Activated CD4-positive, alpha-beta T cell treated with anti-CD3 and anti-CD28 coated beads for 36 hours (primary cell): Measurements from ENCODE around the gene NALCN. TPM values are rescaled to one million over a fixed set of nuclear protein-coding genes. Genes with fewer than 3 reads are reported as not detected.
A peak's percentile ranks its signal among the peaks of the same experiment; 100 is the strongest.

Experiments
- ATAC-seq: fragments of 200-7000 bp; cut with Tn5 transposase; one replicate; pipeline ENCODE4 v1.10.0; 2021; ENCODE audit warnings: mild to moderate bottlenecking, moderate library complexity
- CTCF ChIA-PET: fragments of 350-600 bp; sonication (Branson Sonifier 250); formaldehyde crosslinking; loops from one replicate; lab custom pipeline; 2021; ENCODE audit warnings: antibody characterized with exemption; lab: Charles Lee
- POLR2A ChIA-PET: fragments of 350-600 bp; sonication (Branson Sonifier 250); formaldehyde crosslinking; loops from one replicate; lab custom pipeline; 2021; ENCODE audit warnings: antibody characterized with exemption, inconsistent platforms; lab: Charles Lee
- DNase-seq: peaks from one replicate; pipeline ENCODE4 v3.0.0-alpha.2; 2020
- H3K27ac Mint-ChIP-seq: one replicate; pipeline ENCODE4 v1.8.0; 2021; ENCODE audit warnings: mixed read lengths
- H3K27me3 Mint-ChIP-seq: one replicate; pipeline ENCODE4 v1.8.0; 2021; ENCODE audit warnings: mixed read lengths
- H3K36me3 Mint-ChIP-seq: one replicate; pipeline ENCODE4 v1.8.0; 2021; ENCODE audit warnings: low read depth, mixed read lengths
- H3K4me1 Mint-ChIP-seq: one replicate; pipeline ENCODE4 v1.8.0; 2021; ENCODE audit warnings: mixed read lengths
- H3K4me3 Mint-ChIP-seq: one replicate; pipeline ENCODE4 v1.8.0; 2021; ENCODE audit warnings: mild to moderate bottlenecking, moderate library complexity, mixed read lengths
- H3K9me3 Mint-ChIP-seq: one replicate; pipeline ENCODE4 v1.8.0; 2021; ENCODE audit warnings: low read depth, mixed read lengths
- intact Hi-C, 2 experiments: fragments of 100-400 bp; cut with DNase I in 1 of 2; cut with micrococcal nuclease in 1 of 2; formaldehyde crosslinking; loops; one replicate each; pipeline versions ENCODE4 v1.14.2 to v1.15.1; 2022 to 2024; cut with DNase I, micrococcal nuclease
- total RNA-seq, 2 experiments: library from RNA; stranded (reverse); gene quantifications; one replicate each; pipeline ENCODE4 v1.2.3, GENCODE V29; 2021

The NALCN gene
- total RNA-seq, 2 experiments from 2014 or later = not detected

DNA sequence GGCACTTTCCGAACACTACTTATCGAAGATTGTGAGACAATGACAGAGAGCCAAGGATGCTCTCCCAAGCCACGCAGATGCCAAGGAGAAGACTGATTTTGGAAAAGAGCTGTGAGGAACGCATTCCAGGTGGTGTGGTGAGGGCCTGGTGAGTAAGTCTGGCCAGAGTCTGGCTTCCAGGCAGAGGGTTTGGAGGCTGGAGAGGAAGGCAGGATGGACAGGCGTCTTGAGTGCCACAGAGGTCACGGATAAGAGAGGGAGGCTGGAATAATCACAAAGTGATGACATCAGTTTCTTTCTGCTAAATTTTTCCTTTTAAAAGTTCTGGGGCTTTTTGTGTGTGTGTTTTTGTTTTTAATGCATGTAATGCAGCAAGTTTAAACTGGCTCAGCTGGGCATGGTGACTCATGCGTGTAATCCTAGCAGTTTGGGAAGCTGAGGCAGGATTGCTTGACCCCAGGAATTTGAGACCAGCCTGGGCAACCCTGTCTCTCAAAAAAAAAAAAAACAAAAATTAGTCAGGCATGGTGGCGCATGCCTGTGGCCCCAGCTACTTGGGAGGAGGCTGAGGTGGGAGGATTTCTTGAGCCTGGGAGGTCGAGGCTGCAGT lies 235.1 kb downstream of the NALCN start:
- ChIA-PET CTCF (no interaction called here), POLR2A (no interaction called here)
- no peak overlapping the region for H3K4me3 Mint-ChIP-seq
- H3K9me3 Mint-ChIP-seq = no peaks in the 10 kb centered on the region
- DNase-seq (no peak), ATAC-seq (no peak)
- H3K4me1 Mint-ChIP-seq = no peaks in the 10 kb centered on the region
- no peak overlapping the region for H3K27ac Mint-ChIP-seq
- peaks cover 2% of the 10 kb centered on the region for H3K27me3 Mint-ChIP-seq
- intact Hi-C loops = no loop called here
- H3K36me3 Mint-ChIP-seq = no peaks in the 10 kb centered on the region

DNA sequence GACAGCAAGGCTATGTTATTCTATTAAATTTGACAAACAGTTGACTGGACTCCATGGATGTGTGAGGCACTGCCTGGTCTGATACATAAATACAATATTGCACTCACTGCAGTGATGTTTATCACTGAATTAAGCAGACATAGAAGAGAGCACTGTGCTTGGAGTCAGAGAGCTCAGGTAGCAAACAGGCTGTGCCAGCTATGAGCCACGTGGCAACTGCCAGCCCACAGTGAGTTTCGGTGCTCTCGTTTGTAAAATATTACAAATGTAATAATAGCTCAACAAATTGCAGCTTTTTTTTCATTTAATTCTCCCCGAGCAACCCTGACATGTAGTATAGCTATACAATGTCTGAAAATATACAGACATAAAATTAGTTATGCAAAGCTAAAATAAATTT lies 237.3 kb downstream of the NALCN start:
- ATAC-seq (no peak), DNase-seq (no peak)
- POLR2A ChIA-PET = no interaction called here
- no peaks in the 10 kb centered on the region for H3K36me3 Mint-ChIP-seq
- H3K4me3 Mint-ChIP-seq = no peak overlapping the region
- H3K27me3 Mint-ChIP-seq = no peaks in the 10 kb centered on the region
- no peaks in the 10 kb centered on the region for H3K4me1 Mint-ChIP-seq
- H3K9me3 Mint-ChIP-seq = no peaks in the 10 kb centered on the region
- CTCF ChIA-PET = interaction anchor here (0.7 to 1.7 kb wide), 4 partner anchors 9 to 432 kb away, joined by 3 to 4 read pairs (median 3); no protein-coding TSS in a partner anchor
- no peak overlapping the region for H3K27ac Mint-ChIP-seq
- intact Hi-C loops = no loop called here

DNA sequence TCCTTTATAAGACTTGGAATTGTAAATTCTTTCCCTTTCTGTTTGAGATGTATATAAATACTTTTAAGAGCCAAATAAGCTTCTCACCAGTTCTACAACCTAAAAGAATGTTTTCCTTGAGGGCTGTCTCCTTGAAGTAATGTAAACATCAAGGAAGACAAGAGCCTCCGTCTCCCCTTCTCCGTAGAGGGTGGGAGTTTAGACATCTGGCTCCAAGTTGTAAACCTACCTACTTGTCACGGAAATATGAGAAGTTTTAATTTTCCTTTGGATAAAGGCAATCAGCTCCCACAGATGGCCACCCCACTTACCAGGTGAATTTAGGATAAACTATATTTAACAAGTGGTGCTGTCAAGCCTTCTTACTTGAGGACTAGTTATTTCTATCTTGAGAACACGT lies 237.9 kb downstream of the NALCN start:
- no peak overlapping the region for H3K27ac Mint-ChIP-seq
- H3K4me3 Mint-ChIP-seq = no peak overlapping the region
- H3K27me3 Mint-ChIP-seq = peaks cover under 1% of the 10 kb centered on the region
- ATAC-seq (no peak), DNase-seq (no peak)
- no peaks in the 10 kb centered on the region for H3K9me3 Mint-ChIP-seq
- H3K4me1 Mint-ChIP-seq = no peaks in the 10 kb centered on the region
- CTCF ChIA-PET = interaction anchor here (1.2 to 1.7 kb wide), 2 partner anchors 26 to 33 kb away, joined by 3 to 4 read pairs; no protein-coding TSS in a partner anchor
- no peaks in the 10 kb centered on the region for H3K36me3 Mint-ChIP-seq
- POLR2A ChIA-PET = no interaction called here
- intact Hi-C loops = no loop called here

DNA sequence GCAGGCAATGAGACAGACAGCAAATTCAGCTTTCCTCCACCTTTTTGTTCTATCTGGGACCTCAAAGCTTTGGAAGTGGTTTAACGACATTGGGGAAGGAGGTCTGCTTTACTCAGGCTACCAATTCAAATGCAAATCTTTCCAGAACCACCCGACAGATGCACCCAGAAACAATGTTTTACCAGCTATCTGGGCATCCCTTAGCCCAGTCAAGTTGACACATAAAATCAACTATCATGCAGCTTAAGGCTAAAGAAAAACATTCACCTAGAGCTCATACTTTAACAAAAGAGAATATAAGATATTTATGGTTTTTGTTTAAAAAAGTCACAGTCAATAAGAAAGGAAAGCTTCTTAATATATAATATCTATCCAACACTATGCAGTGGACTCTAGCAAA lies 246.0 kb downstream of the NALCN start:
- ChIA-PET POLR2A (no interaction called here), CTCF (interaction anchor here (0.6 to 2.9 kb wide), 4 partner anchors 9 to 1754 kb away, joined by 3 to 12 read pairs (median 4); no protein-coding TSS in a partner anchor)
- H3K9me3 Mint-ChIP-seq = no peaks in the 10 kb centered on the region
- ATAC-seq (no peak), DNase-seq (no peak)
- H3K27ac Mint-ChIP-seq = no peak overlapping the region
- H3K4me3 Mint-ChIP-seq = no peak overlapping the region
- H3K27me3 Mint-ChIP-seq = peaks cover 7% of the 10 kb centered on the region
- H3K36me3 Mint-ChIP-seq = no peaks in the 10 kb centered on the region
- no peaks in the 10 kb centered on the region for H3K4me1 Mint-ChIP-seq
- intact Hi-C loops = no loop called here

DNA sequence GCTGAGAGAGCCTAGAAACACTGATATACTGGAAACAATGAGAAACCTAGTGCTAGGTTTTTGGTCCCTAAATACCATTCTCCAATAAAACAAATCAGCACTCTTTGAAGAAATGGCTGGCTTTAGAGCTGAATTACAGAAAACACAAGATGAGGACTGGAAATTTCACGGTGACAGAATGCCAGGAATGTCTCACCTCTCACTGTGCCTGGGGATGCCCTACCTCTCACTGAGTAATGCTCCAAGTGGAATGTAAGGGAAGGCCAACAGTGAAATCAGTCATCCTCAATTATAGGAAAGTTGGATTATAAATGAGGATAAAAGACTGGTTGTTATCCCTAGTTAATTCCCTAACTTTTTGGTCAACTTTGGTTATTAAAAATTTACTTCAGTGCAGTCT lies 259.0 kb downstream of the NALCN start:
- Mint-ChIP-seq H3K27ac (no peak overlapping the region), H3K9me3 (no peaks in the 10 kb centered on the region), H3K27me3 (peaks cover 26% of the 10 kb centered on the region), H3K4me3 (no peak overlapping the region), H3K36me3 (no peaks in the 10 kb centered on the region), H3K4me1 (no peaks in the 10 kb centered on the region)
- intact Hi-C loops = no loop called here
- DNase-seq (no peak), ATAC-seq (no peak)
- POLR2A ChIA-PET = no interaction called here
- CTCF ChIA-PET = interaction anchor here (1.1 to 4.5 kb wide), 2 partner anchors 12 to 58 kb away, joined by 5 to 24 read pairs; no protein-coding TSS in a partner anchor

DNA sequence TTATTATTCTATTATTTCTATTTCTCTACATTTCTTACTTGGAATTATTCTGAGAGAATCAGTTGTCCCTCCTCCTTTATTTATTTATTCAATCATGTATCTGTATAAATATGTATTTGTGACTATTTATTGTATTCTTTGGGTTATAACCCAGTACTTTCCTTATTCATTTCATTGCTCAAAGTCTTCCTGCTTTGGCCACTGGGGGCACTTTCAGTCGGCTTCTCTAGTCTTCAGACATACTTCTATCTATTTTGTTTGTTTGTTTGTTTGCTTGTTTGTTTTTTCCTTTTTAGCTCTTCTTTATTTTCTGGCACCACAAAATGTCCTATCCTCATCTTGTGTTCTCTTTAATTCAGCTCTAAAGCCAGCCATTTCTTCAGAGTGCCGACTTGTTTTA lies 260.4 kb downstream of the NALCN start:
- intact Hi-C loops = no loop called here

DNA sequence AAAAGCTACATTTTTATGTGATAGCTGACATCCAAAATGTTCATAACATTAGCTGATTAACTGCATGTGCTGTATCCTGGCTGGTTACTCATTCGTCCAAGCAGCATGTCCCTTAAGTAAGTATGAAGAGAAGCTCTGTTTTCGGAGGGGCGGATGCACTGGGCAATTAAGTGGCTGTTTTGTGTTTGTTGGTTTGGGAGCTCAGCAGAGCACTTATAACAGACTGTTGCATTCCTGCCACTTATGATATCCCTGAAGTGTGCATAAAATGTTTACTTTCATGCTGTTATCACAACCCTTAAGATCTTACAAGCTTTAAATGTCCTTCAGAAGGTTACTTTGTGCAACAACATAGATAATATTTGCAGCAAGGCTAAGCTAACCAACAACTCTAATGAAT lies 264.1 kb downstream of the NALCN start:
- no peaks in the 10 kb centered on the region for H3K4me1 Mint-ChIP-seq
- no peak overlapping the region for H3K4me3 Mint-ChIP-seq
- no peak overlapping the region for H3K27ac Mint-ChIP-seq

More for the DNA sequence above, 260.4 kb downstream of the NALCN start:
- DNase-seq (no peak), ATAC-seq (no peak)
- POLR2A ChIA-PET = no interaction called here
- Mint-ChIP-seq H3K4me1 (no peaks in the 10 kb centered on the region), H3K4me3 (no peak overlapping the region), H3K9me3 (no peaks in the 10 kb centered on the region), H3K36me3 (no peaks in the 10 kb centered on the region), H3K27ac (no peak overlapping the region), H3K27me3 (peaks cover 23% of the 10 kb centered on the region)
- CTCF ChIA-PET = interaction anchor here (1.0 to 4.5 kb wide), 5 partner anchors 11 to 30 kb away, joined by 3 to 24 read pairs (median 4); no protein-coding TSS in a partner anchor

DNA sequence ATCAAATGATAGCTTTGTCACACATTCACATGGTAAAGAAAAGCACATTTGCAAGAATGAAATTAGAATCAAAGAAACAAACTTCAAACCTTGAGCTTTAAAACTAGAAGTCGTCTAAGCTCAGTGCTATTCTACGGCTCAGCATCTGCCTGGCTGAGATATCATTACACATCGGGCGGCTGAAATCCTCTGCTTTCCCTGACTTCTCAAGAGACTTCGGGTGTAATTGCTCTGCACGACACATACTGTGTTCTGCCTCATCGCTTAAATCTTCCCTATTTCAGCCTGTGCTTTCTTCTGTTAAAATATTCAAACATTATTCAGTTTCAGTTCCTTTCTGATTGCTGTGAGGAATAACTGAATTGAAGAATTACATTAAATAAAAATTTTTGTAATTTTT lies 265.3 kb downstream of the NALCN start:
- ChIA-PET CTCF (interaction anchor here (0.5 kb wide), 1 partner anchor 59 kb away, joined by 3 read pairs; no protein-coding TSS in a partner anchor), POLR2A (no interaction called here)
- no peak overlapping the region for H3K27ac Mint-ChIP-seq
- intact Hi-C loops = no loop called here
- H3K27me3 Mint-ChIP-seq = peaks cover 34% of the 10 kb centered on the region
- no peaks in the 10 kb centered on the region for H3K9me3 Mint-ChIP-seq
- no peaks in the 10 kb centered on the region for H3K36me3 Mint-ChIP-seq
- no peaks in the 10 kb centered on the region for H3K4me1 Mint-ChIP-seq
- ATAC-seq = no peak
- H3K4me3 Mint-ChIP-seq = no peak overlapping the region
- DNase-seq = no peak

More for the DNA sequence above, 264.1 kb downstream of the NALCN start:
- Mint-ChIP-seq H3K27me3 (peaks cover 32% of the 10 kb centered on the region), H3K36me3 (no peaks in the 10 kb centered on the region), H3K9me3 (no peaks in the 10 kb centered on the region)
- intact Hi-C loops = no loop called here
- ChIA-PET POLR2A (no interaction called here), CTCF (interaction anchor here (0.8 to 1.1 kb wide), 2 partner anchors 9 to 27 kb away, joined by 3 read pairs; no protein-coding TSS in a partner anchor)
- no peak for DNase-seq
- ATAC-seq = no peak

DNA sequence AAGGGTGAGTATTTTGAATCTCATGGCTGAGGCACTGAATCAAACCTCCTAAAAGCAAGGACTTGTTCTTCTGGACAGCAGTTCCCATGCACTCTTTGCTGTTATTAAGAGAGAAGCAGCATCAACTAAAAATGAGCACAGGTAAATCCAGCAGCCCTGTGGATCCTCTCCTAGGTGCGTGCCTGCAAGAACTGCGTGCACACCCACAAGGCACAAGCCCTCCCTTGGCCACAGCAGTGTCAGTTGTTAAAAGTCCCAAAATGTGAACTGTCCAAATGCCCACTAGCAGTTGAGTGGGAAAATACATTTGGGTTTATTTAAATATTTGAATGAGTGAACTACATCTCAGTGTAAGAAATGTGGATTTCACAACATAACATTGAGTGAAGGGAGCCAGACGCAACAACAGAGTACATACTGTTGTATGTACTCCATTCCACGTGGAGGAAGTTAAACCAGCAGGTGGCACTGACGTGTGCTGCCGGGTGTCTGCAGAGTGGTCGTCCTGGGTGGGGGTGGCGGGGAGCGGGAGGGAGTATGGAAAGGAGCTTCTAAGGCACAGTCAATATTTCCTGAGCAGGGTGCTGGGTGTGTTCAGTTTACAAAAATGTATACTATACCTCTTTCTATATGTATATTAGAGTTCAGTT lies 266.4 kb downstream of the NALCN start:
- intact Hi-C loops = loop anchor here (5.0 to 10.0 kb wide), 4 partner anchors 362 to 995 kb away; no protein-coding TSS in a partner anchor

DNA sequence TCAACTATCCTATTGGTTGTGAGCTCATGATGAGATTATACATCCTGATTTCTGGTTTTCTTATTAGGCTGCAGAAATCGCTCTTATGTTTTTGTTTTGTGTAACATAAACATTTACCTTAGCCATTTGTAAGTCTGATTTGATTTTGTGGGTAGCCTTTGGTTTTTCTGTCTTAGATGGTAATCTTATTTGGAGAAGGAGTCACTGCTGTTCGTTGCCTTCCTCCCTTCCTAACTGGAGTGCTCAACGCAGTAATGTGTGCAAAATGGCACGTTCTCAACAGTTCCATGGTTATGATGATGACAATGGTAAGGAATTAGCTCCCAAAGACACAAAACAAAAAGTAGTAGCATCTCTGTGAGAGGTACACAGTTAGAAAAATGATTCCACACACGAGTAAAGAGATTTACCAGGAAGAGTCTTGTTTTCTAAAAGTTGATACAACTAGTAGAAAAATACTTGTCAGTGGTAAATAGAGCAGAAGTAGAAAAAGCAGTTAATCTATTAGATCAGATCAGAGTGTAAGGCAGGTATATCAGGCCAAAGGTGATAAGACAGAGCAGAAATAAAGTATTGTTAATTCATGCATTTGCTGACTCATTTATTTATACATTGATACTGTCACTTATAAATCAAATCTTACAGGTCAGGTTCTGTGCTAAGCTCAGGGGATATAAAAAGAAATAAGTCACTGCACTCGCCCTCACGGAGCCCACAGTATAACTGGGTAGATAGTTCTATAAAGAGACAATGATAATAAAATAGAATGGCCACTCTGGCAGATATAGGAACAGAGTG lies 270.0 kb downstream of the NALCN start:
- ATAC-seq = no peak
- intact Hi-C loops = loop anchor here (5.0 to 10.0 kb wide), 4 partner anchors 366 to 999 kb away; no protein-coding TSS in a partner anchor

More for the DNA sequence above, 266.4 kb downstream of the NALCN start:
- H3K4me3 Mint-ChIP-seq = no peak overlapping the region
- ATAC-seq = no peak
- POLR2A ChIA-PET = no interaction called here
- CTCF ChIA-PET = no interaction called here
- H3K27ac Mint-ChIP-seq = no peak overlapping the region
- no peaks in the 10 kb centered on the region for H3K9me3 Mint-ChIP-seq
- H3K27me3 Mint-ChIP-seq = peaks cover 35% of the 10 kb centered on the region
- H3K36me3 Mint-ChIP-seq = no peaks in the 10 kb centered on the region
- peak; percentile 7 for DNase-seq
- no peaks in the 10 kb centered on the region for H3K4me1 Mint-ChIP-seq

DNA sequence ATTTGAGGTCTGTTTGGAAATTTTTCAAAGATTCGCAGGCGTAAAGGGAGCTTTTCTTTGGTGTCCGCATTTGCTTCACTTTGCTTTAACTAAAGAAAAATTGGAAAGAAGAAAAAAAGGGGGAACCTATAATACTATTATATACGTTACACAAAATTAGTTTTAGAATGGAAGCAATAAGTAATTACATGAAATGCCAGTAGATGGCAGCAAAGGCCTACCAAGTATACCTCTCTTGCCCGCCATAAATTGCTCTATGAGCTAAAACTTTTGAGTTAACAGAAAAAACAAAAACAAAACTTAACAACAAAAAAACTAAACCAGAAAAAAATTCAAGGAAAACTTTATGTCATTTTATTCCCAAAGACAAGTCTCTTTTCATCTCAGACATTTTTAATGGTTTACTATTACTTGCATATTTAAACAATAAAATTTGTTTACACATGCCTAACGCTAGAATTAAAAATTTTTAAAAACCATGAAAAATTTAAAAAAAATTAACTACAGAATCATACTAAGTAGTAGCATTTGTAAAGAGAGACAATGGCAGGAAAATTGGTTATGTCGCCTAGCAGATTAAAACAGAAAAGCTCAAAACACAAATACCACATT lies 271.4 kb downstream of the NALCN start:
- no peak overlapping the region for H3K4me3 Mint-ChIP-seq
- POLR2A ChIA-PET = no interaction called here
- H3K4me1 Mint-ChIP-seq = no peaks in the 10 kb centered on the region
- no peak overlapping the region for H3K27ac Mint-ChIP-seq
- intact Hi-C loops = loop anchor here (1.0 to 10.0 kb wide), 8 partner anchors 367 to 1412 kb away; no protein-coding TSS in a partner anchor
- H3K27me3 Mint-ChIP-seq = peaks cover 28% of the 10 kb centered on the region
- ATAC-seq = no peak
- H3K36me3 Mint-ChIP-seq = no peaks in the 10 kb centered on the region
- DNase-seq = peak; percentile 18
- H3K9me3 Mint-ChIP-seq = no peaks in the 10 kb centered on the region
- CTCF ChIA-PET = interaction anchor here (0.6 to 2.8 kb wide), 46 partner anchors 9 to 1677 kb away, joined by 3 to 24 read pairs (median 3); no protein-coding TSS in a partner anchor

More for the DNA sequence above, 270.0 kb downstream of the NALCN start:
- DNase-seq = no peak
- H3K4me1 Mint-ChIP-seq = no peaks in the 10 kb centered on the region
- H3K9me3 Mint-ChIP-seq = no peaks in the 10 kb centered on the region
- POLR2A ChIA-PET = no interaction called here
- no peak overlapping the region for H3K4me3 Mint-ChIP-seq
- H3K27ac Mint-ChIP-seq = no peak overlapping the region
- no peaks in the 10 kb centered on the region for H3K36me3 Mint-ChIP-seq
- CTCF ChIA-PET = interaction anchor here (1.2 to 2.8 kb wide), 6 partner anchors 9 to 1409 kb away, joined by 4 to 24 read pairs (median 10); no protein-coding TSS in a partner anchor
- H3K27me3 Mint-ChIP-seq = peaks cover 22% of the 10 kb centered on the region
